AG04449 (cell line): ENCODE data around the gene DPF1.

ENCODE experiments used
- CTCF ChIA-PET: fragments of 350-600 bp; formaldehyde crosslinking; extraction: SDS; loops from one replicate; lab custom pipeline; 2021; ENCODE audit warnings: antibody characterized with exemption; lab: Yijun Ruan, JAX
- POLR2A ChIA-PET: fragments of 400-600, 350-600 bp; formaldehyde crosslinking; extraction: SDS; loops from one replicate; lab custom pipeline; 2020; ENCODE audit warnings: antibody characterized with exemption, inconsistent platforms; lab: Yijun Ruan, JAX
- DNase-seq: peaks from one replicate; pipeline ENCODE4 v3.0.0-alpha.2; 2010; ENCODE audit warnings: low read depth, low spot score
- H3K4me3 ChIP-seq: 2 replicates; pipeline ENCODE4 v1.5.1; 2011; ENCODE audit warnings: low read depth, mild to moderate bottlenecking, control low read depth, low read length
- TF ChIP-seq, protein P1 (sequence below): IDR thresholded peaks from one replicate; pipeline ENCODE4 v1.5.1; 2011; ENCODE audit warnings: mild to moderate bottlenecking, moderate library complexity, low read length, control low read depth, inconsistent platforms; ENCODE audit not compliant: insufficient read depth; ENCODE audit errors: missing control alignments

DPF1 gene

GRCh38 chr19:38251564-38252051 is 27.6 kb upstream of the DPF1 start:
- no peak overlapping the region; the same call in 1 of the 2 replicates for H3K4me3 ChIP-seq
- CTCF ChIA-PET, result interaction anchor here (0.7 to 5.8 kb wide), 16 partner anchors 6 to 383 kb away, joined by 3 to 47 read pairs (median 4); partner anchors contain the start of genes CATSPERG, KCNK6 and SPINT2
- DNase-seq, result no peak
- TF ChIP-seq, protein P1, sequence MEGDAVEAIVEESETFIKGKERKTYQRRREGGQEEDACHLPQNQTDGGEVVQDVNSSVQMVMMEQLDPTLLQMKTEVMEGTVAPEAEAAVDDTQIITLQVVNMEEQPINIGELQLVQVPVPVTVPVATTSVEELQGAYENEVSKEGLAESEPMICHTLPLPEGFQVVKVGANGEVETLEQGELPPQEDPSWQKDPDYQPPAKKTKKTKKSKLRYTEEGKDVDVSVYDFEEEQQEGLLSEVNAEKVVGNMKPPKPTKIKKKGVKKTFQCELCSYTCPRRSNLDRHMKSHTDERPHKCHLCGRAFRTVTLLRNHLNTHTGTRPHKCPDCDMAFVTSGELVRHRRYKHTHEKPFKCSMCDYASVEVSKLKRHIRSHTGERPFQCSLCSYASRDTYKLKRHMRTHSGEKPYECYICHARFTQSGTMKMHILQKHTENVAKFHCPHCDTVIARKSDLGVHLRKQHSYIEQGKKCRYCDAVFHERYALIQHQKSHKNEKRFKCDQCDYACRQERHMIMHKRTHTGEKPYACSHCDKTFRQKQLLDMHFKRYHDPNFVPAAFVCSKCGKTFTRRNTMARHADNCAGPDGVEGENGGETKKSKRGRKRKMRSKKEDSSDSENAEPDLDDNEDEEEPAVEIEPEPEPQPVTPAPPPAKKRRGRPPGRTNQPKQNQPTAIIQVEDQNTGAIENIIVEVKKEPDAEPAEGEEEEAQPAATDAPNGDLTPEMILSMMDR, result no peak
- POLR2A ChIA-PET, result interaction anchor here (1.8 kb wide), 1 partner anchor 68 kb away, joined by 8 read pairs; the partner anchor contains the start of gene KCNK6

GRCh38 chr19:38250821-38251563 is 27.0 kb upstream of the DPF1 start:
- POLR2A ChIA-PET, result interaction anchor here (1.8 kb wide), 1 partner anchor 69 kb away, joined by 8 read pairs; the partner anchor contains the start of gene KCNK6
- H3K4me3 ChIP-seq, result no peak overlapping the region
- CTCF ChIA-PET, result interaction anchor here (0.7 to 3.4 kb wide), 12 partner anchors 10 to 383 kb away, joined by 3 to 16 read pairs (median 4); partner anchors contain the start of genes CATSPERG, KCNK6 and SPINT2
- DNase-seq, result no peak
- TF ChIP-seq, protein P1, result no peak

DNA sequence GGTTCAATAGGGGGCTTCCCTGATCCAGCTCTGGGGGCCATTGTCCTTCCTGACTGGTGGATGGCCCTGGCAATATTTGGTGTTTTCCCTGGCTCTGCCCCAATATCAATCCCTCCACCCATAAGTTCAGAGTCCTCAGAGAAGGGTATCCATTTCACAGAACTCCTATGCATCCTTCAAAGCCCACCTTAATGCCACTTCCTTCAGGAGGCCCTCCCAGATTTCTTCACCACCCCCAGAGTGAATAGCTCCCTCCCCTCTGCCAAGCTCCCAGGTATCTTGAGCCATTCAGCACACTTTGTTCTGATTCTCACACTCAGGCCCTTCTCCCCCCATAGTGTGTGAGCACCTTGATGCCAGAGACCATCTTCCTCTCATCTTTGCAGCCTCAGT is 26.4 kb upstream of the DPF1 start:
- CTCF ChIA-PET, result interaction anchor here (1.0 to 3.4 kb wide), 3 partner anchors 16 to 85 kb away, joined by 5 to 16 read pairs (median 8); partner anchors contain the start of gene CATSPERG
- no peak for DNase-seq
- H3K4me3 ChIP-seq, result no peak overlapping the region
- POLR2A ChIA-PET, result no interaction called here
- TF ChIP-seq, protein P1, result no peak

DNA sequence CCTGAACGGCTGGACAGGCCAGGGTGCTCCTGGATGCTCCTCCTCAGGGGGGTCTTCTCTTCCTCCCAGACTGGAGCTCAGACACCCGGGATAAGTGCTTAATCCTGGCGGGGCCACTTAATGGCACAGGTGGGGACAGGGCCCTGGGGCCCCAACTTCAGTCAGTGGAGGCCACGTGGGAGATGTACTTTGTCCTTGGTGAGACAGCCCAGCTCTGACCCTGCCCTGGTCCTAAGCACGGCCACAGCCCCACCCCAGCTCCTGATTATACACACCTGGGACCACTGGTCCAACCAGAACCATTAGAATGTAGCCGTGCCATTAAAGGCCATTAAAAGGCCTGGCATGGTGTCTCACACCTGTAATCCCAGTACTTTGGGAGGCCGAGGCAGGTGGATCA is 24.4 kb upstream of the DPF1 start:
- POLR2A ChIA-PET, result no interaction called here
- DNase-seq, result no peak
- CTCF ChIA-PET, result interaction anchor here (1.1 to 13.3 kb wide), 2 partner anchors 15 to 84 kb away, joined by 4 to 298 read pairs; partner anchors contain the start of gene CATSPERG
- H3K4me3 ChIP-seq, result no peak overlapping the region
- TF ChIP-seq, protein P1, result no peak

- no peak for DNase-seq
- H3K4me3 ChIP-seq, result no peak overlapping the region
- POLR2A ChIA-PET, result no interaction called here
- TF ChIP-seq, protein P1, result no peak
- CTCF ChIA-PET, result interaction anchor here (1.1 to 13.3 kb wide), 3 partner anchors 7 to 84 kb away, joined by 4 to 298 read pairs (median 47); partner anchors contain the start of genes CATSPERG and PPP1R14A
Observed at GRCh38 chr19:38247734-38248268, 23.8 kb upstream of the DPF1 start.

GRCh38 chr19:38247126-38247525 is 23.1 kb upstream of the DPF1 start:
- CTCF ChIA-PET, result interaction anchor here (0.8 to 13.3 kb wide), 9 partner anchors 7 to 349 kb away, joined by 3 to 298 read pairs (median 7); partner anchors contain the start of genes CATSPERG, GGN, PPP1R14A and SPRED3
- POLR2A ChIA-PET, result no interaction called here

More at GRCh38 chr19:38247126-38247525, 23.1 kb upstream of the DPF1 start:
- TF ChIP-seq, protein P1, result no peak
- no peak for DNase-seq
- no peak overlapping the region for H3K4me3 ChIP-seq
